Suppressor macrophage treated with lipopolysaccharide for 1 hour (primary cell): Measurements from ENCODE around the gene BMPR1A.
"Not testable (repeated sequence)": the region's sequence is repeated elsewhere in the genome, so short reads cannot be mapped to it uniquely, and the experiment has no call there.

Source experiments
- DNase-seq, 3 donors: peaks; one replicate each; pipeline ENCODE4 v3.0.0-alpha.2; 2020 to 2022

BMPR1A gene

DNA sequence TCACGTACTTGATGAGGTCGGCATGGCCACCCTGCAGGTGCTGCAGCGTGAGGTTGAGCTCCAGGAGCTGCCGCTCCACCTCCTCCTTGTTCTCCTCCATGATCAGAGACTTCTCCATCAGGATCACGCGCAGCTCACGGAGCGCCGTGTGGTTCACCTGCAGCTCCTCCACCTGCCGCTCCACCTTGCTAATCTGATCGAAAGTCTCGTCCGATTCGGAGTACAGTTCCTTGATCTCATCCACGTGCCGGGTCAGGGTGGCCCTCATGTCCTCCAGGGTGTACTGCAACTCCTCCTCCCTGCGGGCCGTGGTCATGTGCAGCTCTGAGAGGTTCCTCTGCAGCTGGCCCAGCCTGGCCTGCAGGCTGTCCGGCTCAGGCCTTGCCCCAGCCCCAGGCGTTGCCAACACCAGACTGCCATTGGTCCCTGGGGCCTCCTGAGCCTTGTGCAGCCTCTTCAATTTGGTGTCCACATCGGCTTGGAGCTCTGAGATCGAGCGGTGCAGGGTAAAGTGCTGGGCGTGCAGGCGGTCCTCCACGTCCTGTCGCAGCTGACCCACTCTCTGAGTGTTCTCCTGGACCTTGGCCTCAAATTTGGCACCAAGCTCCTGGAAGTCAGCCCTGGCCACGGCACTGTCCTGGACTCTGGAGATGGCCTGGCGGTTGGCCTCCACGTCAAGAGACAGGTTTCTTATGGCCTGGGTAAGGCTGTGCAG lies 187.1 kb downstream of the BMPR1A start:
- DNase-seq: no peak

- DNase-seq: no peak
Measured at GRCh38 chr10:86944031-86944419, 187.6 kb downstream of the BMPR1A start.

DNA sequence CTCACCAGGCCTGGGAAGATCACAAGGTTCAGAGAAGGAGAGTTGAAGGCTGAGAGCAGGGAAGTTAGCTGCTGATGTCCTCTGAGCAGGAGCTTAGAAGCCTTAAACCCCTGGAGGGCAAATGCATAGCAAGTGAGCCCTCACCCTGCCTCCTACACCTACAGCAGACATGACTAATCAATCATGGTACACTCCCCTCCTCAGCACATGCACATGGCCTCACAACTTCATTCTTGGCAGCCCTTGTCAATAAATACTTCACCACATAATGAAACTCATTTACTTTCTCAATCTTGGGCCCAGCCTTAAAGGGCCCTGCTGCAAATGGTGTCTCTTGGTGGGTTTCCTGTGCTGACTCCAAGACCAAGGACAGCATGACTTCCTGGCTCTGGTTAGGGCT lies 188.1 kb downstream of the BMPR1A start:
- no peak for DNase-seq

GRCh38 chr10:86944907-86945306 lies 188.5 kb downstream of the BMPR1A start:
- no peak for DNase-seq

DNA sequence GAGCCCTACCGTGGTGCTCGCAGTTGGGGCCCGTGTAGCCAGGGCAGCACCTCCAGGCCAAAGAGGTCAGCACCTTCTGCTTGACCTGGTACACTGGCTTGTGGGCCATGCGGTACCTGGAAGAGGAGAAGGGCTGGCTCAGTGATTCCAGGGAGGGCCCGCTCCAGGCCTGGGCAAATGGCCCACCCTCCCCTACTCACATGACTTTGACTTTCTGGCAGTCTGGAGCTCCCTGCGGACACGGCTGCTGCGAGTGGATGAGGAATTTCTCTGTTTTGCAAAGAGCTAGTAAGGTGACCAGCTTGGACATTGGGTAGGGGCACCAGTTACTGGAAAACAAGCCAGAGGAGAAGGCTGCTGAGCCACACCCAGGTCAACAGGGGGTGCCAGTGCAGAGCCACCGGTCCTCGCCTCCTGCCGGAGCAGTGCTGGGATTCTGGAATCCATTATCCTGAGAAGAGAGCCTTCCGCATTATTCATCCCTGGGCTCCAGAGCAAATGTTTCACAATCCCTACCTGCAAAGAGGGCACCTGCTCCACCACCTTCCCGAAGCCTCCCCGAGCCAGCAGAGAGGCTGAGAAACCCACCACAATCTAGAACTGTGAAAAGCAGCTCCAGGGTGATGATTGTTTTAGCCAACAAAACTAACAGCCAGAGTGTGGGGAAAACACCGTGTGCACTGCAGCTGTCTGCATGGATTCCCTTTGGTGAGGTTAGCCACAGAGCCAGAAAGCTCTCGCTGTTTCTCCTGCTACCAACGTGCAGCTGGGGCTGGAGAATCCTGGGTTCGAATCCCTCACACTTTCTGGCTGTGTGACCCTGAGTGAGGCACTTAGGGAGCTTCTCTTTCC lies 189.2 kb downstream of the BMPR1A start:
- no peak for DNase-seq

- DNase-seq: no peak
Measured at GRCh38 chr10:86946213-86947155, 190.1 kb downstream of the BMPR1A start.

DNA sequence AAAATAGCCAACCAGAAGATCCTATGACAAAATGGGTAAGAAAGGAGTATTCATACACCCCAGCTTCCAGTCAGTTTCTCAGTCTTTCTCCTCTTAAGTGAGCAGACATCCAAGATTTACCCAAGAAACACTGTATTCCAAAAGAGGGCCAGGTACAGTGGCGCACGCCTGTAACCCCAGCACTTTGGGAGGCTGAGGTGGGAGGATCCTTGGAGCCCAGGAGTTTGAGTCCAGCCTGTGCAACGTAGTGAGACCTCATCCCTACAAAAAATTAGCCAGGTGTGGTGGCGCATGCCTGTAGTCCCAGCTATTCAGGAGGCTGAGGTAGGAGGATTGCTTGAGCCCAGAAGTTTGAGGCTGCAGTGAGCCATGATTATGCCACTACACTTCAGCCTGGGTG lies 191.4 kb downstream of the BMPR1A start:
- DNase-seq: not testable (repeated sequence)

DNA sequence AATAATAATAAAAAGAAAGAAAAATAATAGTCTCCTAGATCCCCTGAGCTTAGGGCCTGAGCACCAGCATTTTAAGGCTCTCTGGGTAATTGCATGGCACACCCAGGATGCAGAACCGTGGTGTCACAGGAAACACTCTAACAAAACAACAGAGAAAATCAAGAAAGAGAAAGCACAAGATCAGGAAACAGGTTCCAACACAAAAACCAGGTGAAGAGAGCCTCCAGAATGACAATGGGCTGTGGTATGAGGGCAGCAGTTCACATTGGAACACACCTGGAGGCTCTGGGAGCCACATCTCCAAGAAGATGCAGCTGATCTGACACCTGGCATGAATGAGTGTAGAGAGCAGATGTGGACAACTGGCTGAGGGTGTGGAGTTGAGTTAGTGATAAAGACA lies 193.9 kb downstream of the BMPR1A start:
- no peak for DNase-seq

- no peak for DNase-seq
Measured at GRCh38 chr10:86951184-86951761, 194.9 kb downstream of the BMPR1A start.

DNA sequence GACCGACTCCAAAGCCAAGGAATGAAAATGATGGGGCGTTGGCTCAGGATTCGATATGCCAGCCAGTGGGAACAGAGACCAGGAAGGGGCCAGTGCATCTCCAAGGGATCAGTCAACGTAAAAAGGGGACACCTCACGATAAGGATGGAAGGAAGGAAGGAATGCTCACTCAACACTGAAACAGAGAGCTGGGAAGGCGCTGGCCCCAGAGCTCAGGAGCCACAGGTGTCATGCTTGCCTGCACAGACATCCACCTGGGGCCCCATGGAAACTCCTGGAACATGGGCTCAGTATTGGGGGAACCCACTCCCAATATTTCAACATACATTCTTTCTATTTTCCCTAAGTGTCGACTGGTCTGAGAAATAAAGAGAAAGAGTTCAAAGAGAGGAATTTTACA lies 195.7 kb downstream of the BMPR1A start:
- no peak for DNase-seq

GRCh38 chr10:86952697-86953096 lies 196.3 kb downstream of the BMPR1A start:
- not testable (repeated sequence) for DNase-seq

GRCh38 chr10:86953747-86954680 lies 197.6 kb downstream of the BMPR1A start:
- no peak for DNase-seq

DNA sequence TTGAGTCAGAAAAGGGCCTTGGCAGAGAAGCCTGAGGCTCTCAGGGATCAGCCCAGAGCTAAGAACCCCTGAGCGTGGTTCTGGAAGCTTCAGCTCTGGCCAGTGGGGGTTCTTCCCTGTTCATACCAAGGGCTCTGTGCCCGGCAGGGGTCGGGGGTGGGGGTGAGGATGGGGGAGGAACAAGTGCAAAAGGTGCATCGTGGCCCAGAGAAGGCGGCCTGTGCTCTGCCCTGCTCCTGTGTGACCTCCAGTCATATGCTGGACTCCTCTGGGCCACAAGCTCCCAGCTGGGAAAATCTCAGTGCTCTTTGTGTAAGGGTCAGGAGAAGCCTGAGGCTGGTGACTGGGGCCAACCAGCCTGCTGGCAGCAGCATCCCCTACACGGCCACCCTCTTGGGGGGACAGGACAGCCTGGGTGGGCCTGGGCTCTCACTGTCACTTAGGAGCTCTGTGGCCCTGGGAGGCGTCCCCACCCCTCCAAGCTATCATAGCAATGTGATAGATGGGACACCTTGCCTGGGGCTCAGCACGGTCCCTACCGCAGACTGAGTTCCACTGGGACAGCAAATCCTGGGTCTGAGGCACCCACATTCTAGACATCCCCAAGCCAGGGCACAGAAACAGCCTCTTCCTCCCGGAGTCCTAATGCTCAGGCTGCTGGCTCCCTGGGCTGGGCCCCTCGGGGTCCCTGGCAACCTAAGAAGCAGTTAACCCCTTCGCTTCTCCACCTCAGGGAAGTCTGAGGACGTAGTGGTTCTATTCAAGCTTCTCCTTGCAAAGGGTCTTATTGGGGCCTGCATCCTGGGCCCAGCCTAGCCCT lies 198.5 kb downstream of the BMPR1A start:
- DNase-seq: no peak

GRCh38 chr10:86955501-86956194 lies 199.2 kb downstream of the BMPR1A start:
- no peak for DNase-seq

- no peak for DNase-seq
Measured at GRCh38 chr10:86956195-86956847, 199.9 kb downstream of the BMPR1A start.

DNA sequence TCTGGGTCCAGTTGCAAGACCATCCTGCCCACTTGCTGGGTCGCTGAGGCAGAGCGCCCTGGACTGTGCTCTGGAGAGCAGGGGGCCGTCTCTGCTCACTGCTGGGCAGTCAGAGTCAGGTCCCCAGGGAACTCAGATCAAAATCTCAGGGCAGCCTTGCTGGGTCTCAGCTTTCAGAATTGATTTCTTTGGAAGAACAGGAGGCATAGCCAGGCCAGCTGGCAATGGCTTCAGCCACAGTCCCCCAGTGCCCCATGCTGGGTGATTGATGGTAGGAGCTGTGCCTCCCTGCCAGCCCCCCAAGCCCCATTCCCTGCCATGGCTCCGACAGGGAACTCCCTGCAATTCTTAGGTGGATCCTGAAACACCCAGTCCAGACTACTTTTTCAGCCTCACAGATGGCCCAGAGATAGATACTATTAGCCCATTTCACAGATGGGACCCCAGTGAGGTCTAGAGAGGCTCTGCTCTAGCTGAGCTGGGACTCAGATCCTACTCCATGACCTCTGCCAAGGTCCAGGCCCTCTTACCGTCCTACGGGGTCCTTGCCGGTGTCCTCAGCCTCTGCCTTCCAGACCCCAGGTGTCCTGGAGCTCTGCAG lies 200.5 kb downstream of the BMPR1A start:
- DNase-seq: no peak

- no peak for DNase-seq
Measured at GRCh38 chr10:86957471-86958115, 201.2 kb downstream of the BMPR1A start, which contains the start of gene MMRN2. Gene MMRN2, minus strand, starts transcription at chr10:86957615. Its CDS starts 74 bp downstream, at chr10:86957541.
